HG02973 (cell line): ENCODE results near the gene INTS7.

ENCODE experiments used
- ATAC-seq: cut with Tn5 transposase; IDR thresholded peaks from one replicate; pipeline ENCODE4 v1.9.1; 2021; ENCODE audit warnings: moderate library complexity; ENCODE audit not compliant: unreplicated experiment

The INTS7 gene

DNA sequence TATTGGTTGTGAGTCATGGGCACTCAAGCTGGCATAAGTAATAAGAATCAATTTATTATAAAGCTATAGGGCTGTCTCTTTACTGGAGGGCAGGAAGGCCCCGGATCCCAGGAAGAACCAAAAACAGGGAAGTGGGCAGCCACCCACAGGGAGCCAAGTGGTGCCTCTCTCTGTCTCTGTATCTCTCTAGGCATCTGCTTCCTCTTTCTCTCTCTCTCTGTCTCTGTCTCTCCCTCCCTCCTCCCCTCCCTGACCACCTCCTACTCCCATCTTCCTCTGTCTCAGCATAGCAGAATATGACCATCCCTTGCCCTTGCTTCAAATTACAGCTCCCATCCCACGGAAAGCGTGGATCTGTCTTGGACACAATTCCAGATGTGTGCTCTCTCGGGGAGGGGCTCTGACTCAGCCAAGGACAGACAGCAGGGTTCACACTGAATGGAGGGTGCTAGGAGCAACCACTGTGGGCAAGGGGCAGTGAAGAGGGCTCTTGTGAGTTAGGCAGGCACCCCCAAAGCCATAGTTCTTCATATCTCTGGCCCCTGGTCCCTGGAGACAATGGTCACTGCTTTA lies 124.4 kb downstream of the INTS7 start:
- no peak for ATAC-seq

DNA sequence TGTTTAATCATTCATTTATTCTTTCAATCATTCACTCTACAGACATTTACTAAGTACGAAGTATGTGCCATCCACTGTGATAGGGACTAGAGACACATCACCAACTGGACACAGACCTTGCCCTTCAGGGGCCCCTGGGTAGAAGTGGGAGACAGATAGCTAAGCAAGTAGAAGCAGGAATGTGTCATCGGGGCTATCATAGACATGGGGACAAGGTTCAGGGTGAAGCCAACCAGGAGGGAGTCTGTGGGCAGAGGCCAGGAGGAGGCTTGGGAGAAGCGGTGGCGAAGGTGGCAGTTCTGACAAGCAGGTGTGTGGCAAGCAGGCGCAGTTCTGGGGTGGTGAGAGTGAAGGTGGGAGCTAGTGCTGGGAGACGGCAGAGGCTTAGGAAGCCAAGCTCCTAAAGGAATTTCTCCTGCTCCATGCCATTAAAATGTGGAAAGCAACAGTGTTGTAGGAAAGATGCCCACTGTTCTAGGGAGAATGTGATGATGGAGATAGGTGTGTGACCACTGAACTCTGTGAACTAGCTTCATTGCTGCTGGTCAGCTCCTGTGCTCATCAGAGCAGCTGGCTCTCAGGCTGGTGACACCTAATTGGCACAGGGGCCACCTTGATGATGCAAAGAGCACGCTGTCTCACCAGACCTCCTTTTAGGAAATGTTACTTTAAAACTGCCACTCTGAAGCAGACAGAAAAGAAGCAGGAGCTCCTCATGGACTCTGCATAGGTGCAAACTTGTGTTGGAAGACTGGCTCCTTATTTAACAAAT lies 125.1 kb downstream of the INTS7 start:
- ATAC-seq, result no peak

DNA sequence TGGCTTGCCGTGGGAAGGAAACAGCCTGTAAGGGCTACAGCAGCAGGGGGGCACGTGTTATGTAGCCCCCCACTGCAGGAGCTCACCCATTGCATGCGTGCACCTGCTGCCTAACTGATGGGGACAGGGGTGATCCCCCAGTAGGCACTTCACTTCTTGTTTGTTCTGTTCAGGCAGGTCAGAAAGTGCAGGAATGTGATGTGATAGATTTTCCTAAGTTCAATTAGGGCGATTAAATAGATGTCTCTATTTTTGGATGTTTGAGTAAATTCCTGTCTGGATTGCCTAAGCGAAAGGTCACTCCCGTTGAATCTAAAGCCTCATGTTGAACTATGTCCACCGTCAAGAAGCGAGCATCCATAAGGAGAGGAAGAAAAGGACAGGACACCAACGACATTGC lies 126.0 kb downstream of the INTS7 start:
- ATAC-seq, result no peak

DNA sequence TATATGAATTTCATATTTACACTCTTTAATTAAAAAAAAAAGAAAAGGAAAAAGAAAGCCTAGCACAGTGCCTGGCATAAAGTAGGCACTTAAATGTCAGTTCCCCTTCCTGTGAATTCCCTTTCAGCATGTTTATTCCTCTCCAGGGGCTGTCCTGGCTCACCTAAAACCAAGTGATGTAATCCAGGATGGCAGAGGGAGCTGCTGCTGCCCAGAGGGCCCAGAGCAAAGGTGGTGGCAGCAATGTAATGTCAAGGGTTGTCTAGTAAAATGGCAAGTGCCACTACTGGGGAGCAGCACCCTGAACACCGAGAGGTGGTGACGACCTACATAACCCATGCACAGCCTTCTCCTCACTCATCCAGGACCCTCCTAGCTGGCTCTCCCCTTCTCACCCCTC lies 126.4 kb downstream of the INTS7 start:
- ATAC-seq, result no peak

DNA sequence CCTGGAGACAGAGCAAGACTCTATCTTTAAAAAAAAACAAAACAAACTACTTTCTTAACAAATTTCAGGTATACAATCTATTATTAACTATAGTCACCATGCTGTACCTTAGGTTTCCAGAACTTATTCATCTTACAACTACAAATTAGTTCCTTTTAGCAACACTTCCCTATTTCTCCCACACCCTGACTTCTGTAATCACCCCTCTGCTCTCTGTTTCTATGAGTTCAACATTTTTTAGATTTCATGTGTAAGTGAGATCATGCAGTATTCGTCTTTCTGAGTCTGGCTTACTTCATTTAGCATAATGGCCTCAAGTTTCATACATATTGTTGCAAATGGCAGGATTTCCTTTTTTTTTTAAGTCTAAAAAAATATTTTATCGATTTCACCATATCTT lies 126.9 kb downstream of the INTS7 start:
- no peak for ATAC-seq

DNA sequence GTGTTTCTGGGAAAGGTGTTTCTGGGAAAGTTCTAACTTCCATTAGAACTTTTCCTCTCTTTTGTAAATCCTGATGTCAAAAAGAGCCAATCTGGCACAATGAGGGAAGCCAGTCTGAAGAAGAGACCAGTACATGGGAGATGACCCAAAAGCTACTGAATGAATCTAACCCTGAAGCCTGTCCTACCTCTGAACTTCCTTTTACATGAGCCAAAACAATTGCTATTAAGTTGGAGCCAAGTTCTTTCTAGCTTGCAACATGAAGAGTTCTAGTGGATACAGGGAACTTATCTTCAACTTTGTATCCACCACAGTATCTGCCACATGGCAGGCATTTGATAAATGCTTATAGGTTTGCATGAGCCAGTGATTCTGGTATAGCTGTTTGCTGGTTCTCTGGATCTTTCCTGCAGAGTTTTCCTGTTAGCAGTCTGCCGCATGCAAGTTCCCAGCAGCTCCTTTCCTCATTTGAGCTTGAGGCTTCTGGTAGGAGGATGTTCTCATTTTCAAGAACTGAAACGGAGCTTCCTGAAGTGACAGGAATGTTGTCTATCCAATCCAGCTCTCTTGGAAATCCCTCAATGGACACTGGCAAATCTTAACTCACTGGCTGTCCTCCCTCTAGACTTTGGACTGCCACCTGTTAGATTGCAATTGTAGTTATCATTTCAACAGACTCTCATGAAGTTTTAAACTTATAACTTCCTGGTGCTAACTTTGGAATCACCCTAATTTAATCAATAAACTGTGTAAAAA lies 131.7 kb downstream of the INTS7 start:
- ATAC-seq, result no peak

DNA sequence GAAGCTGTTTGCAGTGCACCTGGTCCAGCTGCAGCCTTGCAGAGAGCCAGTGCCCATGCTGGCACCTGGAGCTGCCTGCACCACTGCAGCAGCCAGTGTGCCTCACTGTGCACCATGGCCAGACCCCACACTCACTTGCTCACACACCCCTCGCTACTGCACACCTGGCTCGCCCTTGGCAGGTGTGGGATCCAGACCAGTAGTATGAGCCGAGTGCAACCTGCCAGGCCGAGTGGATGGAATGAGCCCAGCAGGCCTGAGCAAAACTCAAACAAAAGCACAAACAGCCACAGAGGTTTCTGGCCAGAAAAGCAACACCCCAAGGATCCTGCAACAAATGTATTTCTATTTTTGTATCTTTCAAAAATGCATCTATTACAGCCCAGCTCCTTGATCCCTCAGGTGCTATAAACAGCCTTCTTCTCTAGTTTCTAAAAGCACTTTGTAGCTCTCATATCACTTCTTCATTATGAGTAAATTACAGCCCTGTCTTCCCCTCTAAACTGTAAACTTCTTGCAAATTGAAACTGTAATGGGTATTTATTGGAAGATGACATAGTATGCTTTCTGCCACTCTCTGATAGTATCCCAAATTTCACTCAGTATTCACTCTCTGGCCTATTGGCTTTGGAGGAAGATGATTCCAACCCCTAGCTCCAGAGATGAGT lies 132.6 kb downstream of the INTS7 start:
- no peak for ATAC-seq

DNA sequence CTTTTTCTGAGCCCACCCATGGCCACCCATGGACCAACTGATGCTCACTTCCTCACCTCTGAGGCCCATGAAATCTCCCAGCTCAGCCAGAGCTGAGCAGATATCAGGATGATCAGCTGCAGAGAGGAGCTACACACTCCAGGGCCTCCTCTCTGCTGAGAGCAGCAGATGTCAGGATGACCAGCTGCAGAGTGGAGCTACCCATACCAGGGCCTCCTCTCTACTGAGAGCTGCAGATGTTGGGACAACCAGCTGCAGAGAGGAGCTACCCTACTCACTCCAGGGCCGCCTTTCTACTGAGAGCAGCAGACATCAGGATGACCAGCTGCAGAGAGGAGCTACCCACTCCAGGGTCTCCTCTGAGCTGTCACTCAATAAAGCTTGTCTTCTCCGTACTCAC lies 133.4 kb downstream of the INTS7 start:
- no peak for ATAC-seq

DNA sequence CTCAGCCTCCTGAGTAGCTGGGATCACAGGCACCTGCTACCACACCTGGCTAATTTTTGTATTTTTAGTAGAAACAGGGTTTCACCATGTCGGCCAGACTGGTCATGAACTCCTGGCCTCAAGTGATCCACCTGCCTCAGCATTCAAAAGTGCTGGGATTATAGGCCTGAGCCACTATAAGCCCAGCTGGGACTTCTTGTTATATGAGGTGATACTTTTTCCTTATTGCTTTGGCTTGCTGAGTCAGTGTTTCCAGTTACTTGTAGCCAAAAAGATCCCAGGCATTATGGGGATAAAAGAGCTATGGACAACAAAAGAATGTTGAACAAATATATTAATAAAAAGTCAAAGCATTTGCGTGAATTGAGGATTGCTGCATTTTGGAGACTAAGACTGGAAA lies 134.9 kb downstream of the INTS7 start:
- ATAC-seq, result no peak

DNA sequence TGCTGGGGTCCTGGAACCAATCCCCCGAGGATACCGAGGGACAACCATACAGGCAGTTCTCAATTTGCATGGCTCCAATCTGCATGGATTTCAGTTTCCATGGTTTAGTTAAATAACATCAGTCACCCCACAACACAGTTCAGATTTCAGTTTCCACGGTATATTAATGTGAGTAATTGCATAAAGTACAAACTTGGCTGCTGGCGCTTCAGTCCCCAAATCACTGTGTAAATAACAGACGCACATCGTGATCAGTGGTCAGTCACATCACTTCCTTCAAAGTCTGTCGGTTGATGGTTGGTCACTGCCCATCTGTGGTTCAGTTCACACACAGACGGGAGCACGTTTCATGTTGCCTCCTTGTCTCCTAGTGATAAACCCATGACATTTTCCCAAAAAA lies 138.4 kb downstream of the INTS7 start:
- ATAC-seq, result no peak

DNA sequence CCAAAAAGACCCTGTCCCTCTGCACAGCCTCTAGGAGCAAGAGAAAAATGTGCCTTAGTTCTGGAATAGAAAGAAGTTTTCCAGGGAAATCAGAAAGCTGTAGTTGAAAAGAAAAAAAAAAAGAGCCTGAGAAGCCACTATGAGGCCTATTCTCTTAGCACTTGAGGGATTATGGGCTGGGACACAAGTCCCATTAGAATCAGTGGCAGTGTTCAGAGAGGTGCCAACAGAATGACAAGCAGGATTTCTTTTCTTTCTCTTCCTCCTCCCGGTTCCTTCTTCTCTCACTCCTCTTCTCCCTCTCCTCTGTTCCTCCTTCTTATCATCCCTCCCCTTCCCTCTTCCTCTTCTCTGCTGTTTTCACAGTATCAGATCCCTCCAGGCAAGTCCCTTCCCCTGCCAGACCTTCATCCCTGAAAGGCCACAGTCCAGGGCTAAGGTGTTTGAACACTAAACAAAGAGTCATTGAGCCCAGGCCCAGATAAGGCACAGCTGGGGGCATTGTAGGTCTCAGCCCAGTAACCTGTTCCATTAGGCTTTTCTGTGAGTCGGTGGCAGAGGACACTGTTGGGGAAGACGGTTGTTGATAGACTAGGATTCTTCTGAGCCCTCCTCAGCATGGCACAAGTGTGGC lies 140.1 kb downstream of the INTS7 start:
- no peak for ATAC-seq

DNA sequence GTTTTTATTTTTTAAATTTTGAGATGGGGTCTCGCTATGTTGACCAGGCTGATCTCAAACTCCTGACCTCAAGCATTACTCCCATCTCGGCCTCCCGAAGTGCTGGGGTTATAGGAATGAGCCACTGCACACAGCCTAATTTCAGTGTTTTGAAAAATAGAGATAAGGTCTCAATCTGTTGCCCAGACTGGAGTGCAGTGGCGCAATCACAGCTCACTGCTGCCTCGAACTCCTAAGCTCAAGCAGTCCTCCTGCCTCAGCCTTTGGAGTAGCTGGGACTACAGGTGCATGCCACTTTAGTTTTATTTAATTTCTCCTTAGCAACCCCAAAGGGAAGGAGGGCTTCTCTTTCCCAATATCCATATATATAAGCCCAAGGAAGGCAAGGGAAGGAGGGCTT lies 141.0 kb downstream of the INTS7 start:
- no peak for ATAC-seq

DNA sequence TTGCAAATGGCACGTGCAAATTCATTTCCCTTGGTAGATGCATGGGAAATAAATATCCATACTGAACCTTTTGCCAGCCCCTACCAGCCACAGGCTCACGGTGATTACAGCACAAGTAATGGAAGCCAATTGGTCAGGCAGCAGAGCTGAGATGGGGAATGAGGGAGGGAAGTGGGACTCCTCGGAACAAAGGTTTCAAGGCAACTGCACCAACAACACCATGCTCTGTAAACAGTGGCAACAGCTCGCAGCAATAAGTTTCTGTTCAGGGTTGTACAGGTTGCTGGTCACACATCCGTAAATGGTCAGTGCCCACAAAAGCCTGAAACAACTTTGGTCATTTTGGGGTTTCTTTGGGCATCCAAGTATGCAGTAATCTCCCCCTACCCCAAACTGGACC lies 142.1 kb downstream of the INTS7 start:
- no peak for ATAC-seq

DNA sequence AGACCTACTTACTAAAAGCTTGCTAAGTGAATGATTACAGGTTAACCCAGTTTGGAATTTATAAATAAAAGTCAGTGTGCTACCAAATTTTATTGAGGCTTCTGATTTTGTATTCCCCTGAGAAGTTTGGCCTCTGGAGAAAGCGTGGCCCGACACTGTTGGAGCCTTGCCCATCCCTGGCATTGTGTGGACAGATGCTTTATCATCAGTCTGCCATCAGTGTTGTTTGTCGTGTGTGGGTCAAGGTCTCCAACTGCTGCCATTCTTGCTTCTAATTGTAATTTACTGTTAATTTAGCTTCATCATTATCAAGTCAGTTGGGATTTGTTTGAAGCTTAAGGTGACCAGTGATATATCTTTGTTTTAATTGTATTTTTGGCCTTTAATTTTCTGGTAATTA lies 142.8 kb downstream of the INTS7 start:
- no peak for ATAC-seq

DNA sequence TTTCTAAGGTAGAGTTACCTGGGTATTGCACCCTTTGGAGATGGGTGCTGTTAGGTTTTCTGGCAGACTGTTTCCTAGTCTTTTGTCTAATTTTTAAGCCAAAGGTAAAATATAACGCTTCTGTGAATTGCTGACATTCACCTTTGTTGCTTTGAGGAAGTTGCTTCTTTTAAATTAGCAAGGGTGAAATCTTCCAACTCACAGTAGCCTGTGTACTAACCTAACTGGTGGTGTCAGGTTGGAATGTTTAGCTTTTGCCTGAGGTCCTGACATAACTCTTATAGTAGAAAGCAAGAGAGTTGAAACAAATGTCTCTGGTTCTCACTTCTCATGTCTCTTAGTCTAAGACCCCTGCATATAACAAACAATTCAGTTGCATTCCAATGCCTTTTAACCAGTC lies 143.6 kb downstream of the INTS7 start:
- no peak for ATAC-seq
